Left ventricle myocardium inferior (tissue), 1 donor: ENCODE data around the gene MAGEA8. TPM values are rescaled to one million over a fixed set of nuclear protein-coding genes. Genes with fewer than 3 reads are reported as not detected.

Source experiments
- DNase-seq: peaks from one replicate; pipeline ENCODE4 v3.0.0-alpha.2; 2020
- H3K27ac ChIP-seq: fragments of 200-600 bp; replicated peaks from 2 replicates; pipeline ENCODE4 v1.8.0; 2021
- H3K27me3 ChIP-seq: fragments of 200-600 bp; 2 replicates; pipeline ENCODE4 v1.8.0; 2021; ENCODE audit warnings: low read depth
- H3K36me3 ChIP-seq: fragments of 200-600 bp; 2 replicates; pipeline ENCODE4 v1.8.0; 2021
- H3K4me1 ChIP-seq: fragments of 200-600 bp; 2 replicates; pipeline ENCODE4 v1.8.0; 2021
- H3K4me3 ChIP-seq: fragments of 200-600 bp; 2 replicates; pipeline ENCODE4 v1.8.0; 2021; ENCODE audit warnings: mild to moderate bottlenecking, moderate library complexity
- H3K9me3 ChIP-seq: fragments of 200-600 bp; replicated peaks from 2 replicates; pipeline ENCODE4 v1.8.0; 2021
- CTCF ChIP-seq: fragments of 200-600 bp; IDR thresholded peaks from 2 replicates; pipeline ENCODE4 v1.8.0; 2021; ENCODE audit warnings: antibody characterized with exemption, mild to moderate bottlenecking, borderline replicate concordance
- intact Hi-C: fragments of 100-400 bp; cut with micrococcal nuclease; formaldehyde crosslinking; loops from one replicate; pipeline ENCODE4 v1.11.0; 2022
- total RNA-seq: library from RNA; stranded (reverse); fragmentation: NEBNext Ultra II Directional; extraction: Animal tissue kit (Norgen Biotek cat#: 25700); gene quantifications from one replicate; pipeline ENCODE4 v1.2.1, GENCODE V29; 2021
- donor health status: DM: no; HTN: yes; CAD: no; lungs with severe emphysema.

MAGEA8 gene
- total RNA-seq, 1 donor from 2014 or later, result not detected

GRCh38 chrX:149845385-149845784, 35.6 kb upstream of the MAGEA8 start:
- H3K27me3 ChIP-seq, result no peaks in the 10 kb centered on the region
- intact Hi-C loops, result no loop called here
- no peaks in the 10 kb centered on the region for H3K36me3 ChIP-seq
- H3K4me3 ChIP-seq, result no peak overlapping the region
- no peaks in the 10 kb centered on the region for H3K9me3 ChIP-seq
- DNase-seq, result no peak
- TF ChIP-seq CTCF, result no peak
- H3K27ac ChIP-seq, result no peak overlapping the region
- H3K4me1 ChIP-seq, result no peaks in the 10 kb centered on the region

- no peak for TF ChIP-seq CTCF
- H3K4me3 ChIP-seq, result no peak overlapping the region
- no peaks in the 10 kb centered on the region for H3K36me3 ChIP-seq
- H3K27me3 ChIP-seq, result no peaks in the 10 kb centered on the region
- DNase-seq, result no peak
- intact Hi-C loops, result no loop called here
- no peaks in the 10 kb centered on the region for H3K9me3 ChIP-seq
- no peak overlapping the region for H3K27ac ChIP-seq
- H3K4me1 ChIP-seq, result no peaks in the 10 kb centered on the region
These were observed 34.2 kb upstream of the MAGEA8 start for GRCh38 chrX:149846789-149847188.

- Histone ChIP-seq H3K36me3 (no peaks in the 10 kb centered on the region), H3K4me3 (no peak overlapping the region)
- intact Hi-C loops, result no loop called here
These were observed 32.1 kb upstream of the MAGEA8 start for GRCh38 chrX:149848855-149849254.

GRCh38 chrX:149849787-149850186, 31.2 kb upstream of the MAGEA8 start:
- H3K36me3 ChIP-seq, result no peaks in the 10 kb centered on the region
- H3K4me1 ChIP-seq, result no peaks in the 10 kb centered on the region
- TF ChIP-seq CTCF, result no peak
- no peak overlapping the region for H3K4me3 ChIP-seq
- no peak overlapping the region for H3K27ac ChIP-seq
- no peaks in the 10 kb centered on the region for H3K27me3 ChIP-seq
- no peak for DNase-seq
- intact Hi-C loops, result no loop called here
- H3K9me3 ChIP-seq, result no peaks in the 10 kb centered on the region

More at GRCh38 chrX:149848855-149849254, 32.1 kb upstream of the MAGEA8 start:
- DNase-seq, result no peak
- H3K9me3 ChIP-seq, result no peaks in the 10 kb centered on the region
- no peak for TF ChIP-seq CTCF
- no peaks in the 10 kb centered on the region for H3K4me1 ChIP-seq
- H3K27ac ChIP-seq, result no peak overlapping the region
- no peaks in the 10 kb centered on the region for H3K27me3 ChIP-seq

- Histone ChIP-seq H3K4me1 (no peaks in the 10 kb centered on the region), H3K4me3 (no peak overlapping the region), H3K36me3 (no peaks in the 10 kb centered on the region), H3K9me3 (no peaks in the 10 kb centered on the region), H3K27me3 (no peaks in the 10 kb centered on the region), H3K27ac (no peak overlapping the region)
- intact Hi-C loops, result no loop called here
- TF ChIP-seq CTCF, result no peak
- DNase-seq, result no peak
These were observed 29.1 kb upstream of the MAGEA8 start for GRCh38 chrX:149851864-149852263.

- Histone ChIP-seq H3K27ac (no peak overlapping the region), H3K9me3 (no peaks in the 10 kb centered on the region), H3K4me3 (no peak overlapping the region), H3K36me3 (no peaks in the 10 kb centered on the region), H3K4me1 (no peaks in the 10 kb centered on the region), H3K27me3 (no peaks in the 10 kb centered on the region)
- intact Hi-C loops, result no loop called here
- no peak for DNase-seq
- TF ChIP-seq CTCF, result no peak
These were observed 27.1 kb upstream of the MAGEA8 start for GRCh38 chrX:149853925-149854324.
